Measurements from ENCODE around the gene PSMA7. TPM values are rescaled to one million over a fixed set of nuclear protein-coding genes. Genes with fewer than 3 reads are reported as not detected.
"Not testable (repeated sequence)": the region's sequence is repeated elsewhere in the genome, so short reads cannot be mapped to it uniquely, and the experiment has no call there.

PSMA7 gene
- total and polyA plus RNA-seq, 9 donors, result 105 to 214 (median 168) TPM

GRCh38 chr20:62117362-62117646 lies 25.9 kb downstream of the PSMA7 start:
- Histone ChIP-seq H3K27me3 (no peaks in the 10 kb centered on the region), H3K9me3 (peaks cover 0 to 4% of the 10 kb centered on the region in 2 donors), H3K27ac (no peak overlapping the region), H3K4me1 (ENCODE audit: insufficient read depth) (no peaks in the 10 kb centered on the region), H3K4me3 (no peak overlapping the region), H3K36me3 (no peaks in the 10 kb centered on the region)
- no peak for DNase-seq
- intact Hi-C loops (cut with DNase I), result loop anchor here in 1 of 4 donors (5.0 kb wide), 1 partner anchor 40 kb away; no protein-coding TSS in a partner anchor
- WGBS, 3 donors, result 12 to 27% (median 15%) methylated on average over 9 of the region's 9 CpGs
- TF ChIP-seq POLR2A (IDR thresholded peaks at IDR 0.05) (no peak), EP300 (IDR thresholded peaks at IDR 0.05) (no peak), CTCF (IDR thresholded peaks at IDR 0.05) (no peak)

GRCh38 chr20:62116558-62117361 lies 26.4 kb downstream of the PSMA7 start:
- DNase-seq, result no peak
- Histone ChIP-seq H3K4me1 (ENCODE audit: insufficient read depth) (no peaks in the 10 kb centered on the region), H3K27ac (no peak overlapping the region), H3K9me3 (peaks cover 0 to 6% of the 10 kb centered on the region in 2 donors), H3K36me3 (no peaks in the 10 kb centered on the region), H3K4me3 (no peak overlapping the region), H3K27me3 (no peaks in the 10 kb centered on the region)
- intact Hi-C loops (cut with DNase I), result loop anchor here in 1 of 4 donors (5.0 kb wide), 1 partner anchor 39 kb away; no protein-coding TSS in a partner anchor
- no peak for TF ChIP-seq POLR2A (IDR thresholded peaks at IDR 0.05)
- TF ChIP-seq CTCF (IDR thresholded peaks at IDR 0.05), result no peak
- TF ChIP-seq EP300 (IDR thresholded peaks at IDR 0.05), result no peak
- 68 to 71% (median 70%) methylated on average over 38 of the region's 38 CpGs for WGBS, 3 donors

- H3K36me3 ChIP-seq, result not testable (repeated sequence)
- 72 to 75% (median 73%) methylated on average over 7 of the region's 7 CpGs for WGBS, 3 donors
- intact Hi-C loops (cut with DNase I), result loop anchor here in 1 of 4 donors (5.0 kb wide), 1 partner anchor 39 kb away; no protein-coding TSS in a partner anchor
Observed at GRCh38 chr20:62115800-62116407, 27.3 kb downstream of the PSMA7 start.

GRCh38 chr20:62114894-62115293 lies 28.3 kb downstream of the PSMA7 start:
- Histone ChIP-seq H3K4me3 (no peak overlapping the region), H3K27ac (no peak overlapping the region), H3K9me3 (peaks cover 0 to 6% of the 10 kb centered on the region in 2 donors), H3K27me3 (no peaks in the 10 kb centered on the region), H3K4me1 (ENCODE audit: insufficient read depth) (no peaks in the 10 kb centered on the region), H3K36me3 (no peaks in the 10 kb centered on the region)
- 27 to 30% (median 29%) methylated on average over 8 of the region's 8 CpGs for WGBS, 3 donors
- intact Hi-C loops (cut with DNase I), result loop anchor here in 1 of 4 donors (5.0 kb wide), 1 partner anchor 38 kb away; no protein-coding TSS in a partner anchor
- no peak for DNase-seq
- no peak for TF ChIP-seq POLR2A (IDR thresholded peaks at IDR 0.05)
- no peak for TF ChIP-seq CTCF (IDR thresholded peaks at IDR 0.05)
- TF ChIP-seq EP300 (IDR thresholded peaks at IDR 0.05), result no peak

More at GRCh38 chr20:62115800-62116407, 27.3 kb downstream of the PSMA7 start:
- DNase-seq; H3K4me3 ChIP-seq; H3K27ac ChIP-seq; H3K4me1 ChIP-seq (ENCODE audit: insufficient read depth); H3K9me3 ChIP-seq; H3K27me3 ChIP-seq: not testable (repeated sequence)

- whole genome bisulfite sequencing, 3 donors, result 87 to 94% (median 91%) methylated on average over 6 of the region's 6 CpGs
Observed at GRCh38 chr20:62112368-62112767, 30.8 kb downstream of the PSMA7 start.

More at GRCh38 chr20:62112368-62112767, 30.8 kb downstream of the PSMA7 start:
- no peak for TF ChIP-seq CTCF (IDR thresholded peaks at IDR 0.05)
- no peak for TF ChIP-seq EP300 (IDR thresholded peaks at IDR 0.05)
- TF ChIP-seq POLR2A (IDR thresholded peaks at IDR 0.05), result no peak
- H3K9me3 ChIP-seq, result peaks cover 0 to 8% of the 10 kb centered on the region in 2 donors
- intact Hi-C loops (cut with DNase I), result no loop called here
- DNase-seq, result no peak
- H3K36me3 ChIP-seq, result no peaks in the 10 kb centered on the region
- no peaks in the 10 kb centered on the region for H3K4me1 ChIP-seq (ENCODE audit: insufficient read depth)
- H3K4me3 ChIP-seq, result no peak overlapping the region
- no peak overlapping the region for H3K27ac ChIP-seq
- H3K27me3 ChIP-seq, result no peaks in the 10 kb centered on the region

Data from ovary (tissue), 9 donors.